HG02943 (cell line): ENCODE data around the gene MROH2B.

Experiments used
- ATAC-seq: cut with Tn5 transposase; IDR thresholded peaks from one replicate; pipeline ENCODE4 v1.9.1; 2021; ENCODE audit warnings: mild to moderate bottlenecking, low read depth, moderate library complexity; ENCODE audit not compliant: unreplicated experiment

MROH2B gene

GRCh38 chr5:41071242-41071641 is at the start of gene MROH2B:
Gene MROH2B, minus strand, starts transcription at chr5:41071342. Its CDS starts 490 bp downstream, at chr5:41070852.
- ATAC-seq = no peak

- no peak for ATAC-seq
Measured at GRCh38 chr5:41120600-41120999, 49.5 kb upstream of the MROH2B start.

GRCh38 chr5:41118177-41118576 is 47.0 kb upstream of the MROH2B start:
- ATAC-seq = no peak

- no peak for ATAC-seq
Measured at GRCh38 chr5:41115281-41115680, 44.1 kb upstream of the MROH2B start.

- ATAC-seq = no peak
Measured at GRCh38 chr5:41112486-41113455, 41.6 kb upstream of the MROH2B start.

GRCh38 chr5:41109186-41109585 is 38.0 kb upstream of the MROH2B start:
- no peak for ATAC-seq

- ATAC-seq = no peak
Measured at GRCh38 chr5:41102341-41102740, 31.2 kb upstream of the MROH2B start.

GRCh38 chr5:41097642-41098041 is 26.5 kb upstream of the MROH2B start:
- ATAC-seq = no peak

- no peak for ATAC-seq
Measured at GRCh38 chr5:41095324-41096101, 24.4 kb upstream of the MROH2B start.

GRCh38 chr5:41094871-41095270 is 23.7 kb upstream of the MROH2B start:
- no peak for ATAC-seq

- no peak for ATAC-seq
Measured at GRCh38 chr5:41093803-41094202, 22.7 kb upstream of the MROH2B start.

- ATAC-seq = no peak
Measured at GRCh38 chr5:41087461-41087860, 16.3 kb upstream of the MROH2B start.

GRCh38 chr5:41083306-41083705 is 12.2 kb upstream of the MROH2B start:
- no peak for ATAC-seq

GRCh38 chr5:41071975-41072374 is 833 bp upstream of the MROH2B start:
- no peak for ATAC-seq

- no peak for ATAC-seq
Measured at GRCh38 chr5:41067714-41068568, 3.2 kb downstream of the MROH2B start.

GRCh38 chr5:41065691-41066335 is 5.3 kb downstream of the MROH2B start:
- no peak for ATAC-seq

- no peak for ATAC-seq
Measured at GRCh38 chr5:41057940-41058339, 13.2 kb downstream of the MROH2B start.

GRCh38 chr5:41057231-41057630 is 13.9 kb downstream of the MROH2B start:
- ATAC-seq = no peak

GRCh38 chr5:41048986-41049385 is 22.2 kb downstream of the MROH2B start:
- ATAC-seq = no peak
